Activated naive CD4-positive, alpha-beta T cell treated with Interleukin-2 at 50 U/mL for 16 hours (primary cell): Measurements from ENCODE around the gene NOS1AP.

Source experiments
- DNase-seq: peaks from one replicate; pipeline ENCODE4 v3.0.0-alpha.2; 2020

NOS1AP gene

GRCh38 chr1:162372159-162373071 lies 302.9 kb downstream of the NOS1AP start:
- no peak for DNase-seq

DNA sequence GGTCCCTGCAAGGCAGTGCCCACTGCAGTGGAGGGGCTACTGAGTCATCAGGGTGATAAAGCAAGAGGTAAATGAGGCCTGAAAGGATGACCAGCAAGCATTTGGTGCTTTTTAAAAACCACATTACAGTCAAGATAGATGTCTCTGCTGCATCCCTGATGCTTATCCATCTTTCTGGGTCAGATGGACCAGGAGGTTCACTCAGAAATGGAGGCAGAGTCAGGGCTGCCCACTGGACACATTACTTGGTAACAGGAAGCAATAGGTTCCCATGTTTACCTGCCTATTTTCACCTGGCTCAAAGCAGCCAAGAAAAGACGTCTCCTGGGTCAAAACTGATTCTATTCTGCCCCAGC lies 303.6 kb downstream of the NOS1AP start:
- DNase-seq = no peak

- no peak for DNase-seq
Measured at GRCh38 chr1:162373541-162374260, 304.2 kb downstream of the NOS1AP start.

- DNase-seq = no peak
Measured at GRCh38 chr1:162374406-162374805, 304.9 kb downstream of the NOS1AP start.

- DNase-seq = no peak
Measured at GRCh38 chr1:162375463-162375862, 306.0 kb downstream of the NOS1AP start.

GRCh38 chr1:162376691-162377090 lies 307.2 kb downstream of the NOS1AP start, which contains the start of gene SPATA46:
SPATA46 (minus strand) TSS chr1:162376854; CDS start chr1:162376790, 64 bp downstream.
- no peak for DNase-seq

DNA sequence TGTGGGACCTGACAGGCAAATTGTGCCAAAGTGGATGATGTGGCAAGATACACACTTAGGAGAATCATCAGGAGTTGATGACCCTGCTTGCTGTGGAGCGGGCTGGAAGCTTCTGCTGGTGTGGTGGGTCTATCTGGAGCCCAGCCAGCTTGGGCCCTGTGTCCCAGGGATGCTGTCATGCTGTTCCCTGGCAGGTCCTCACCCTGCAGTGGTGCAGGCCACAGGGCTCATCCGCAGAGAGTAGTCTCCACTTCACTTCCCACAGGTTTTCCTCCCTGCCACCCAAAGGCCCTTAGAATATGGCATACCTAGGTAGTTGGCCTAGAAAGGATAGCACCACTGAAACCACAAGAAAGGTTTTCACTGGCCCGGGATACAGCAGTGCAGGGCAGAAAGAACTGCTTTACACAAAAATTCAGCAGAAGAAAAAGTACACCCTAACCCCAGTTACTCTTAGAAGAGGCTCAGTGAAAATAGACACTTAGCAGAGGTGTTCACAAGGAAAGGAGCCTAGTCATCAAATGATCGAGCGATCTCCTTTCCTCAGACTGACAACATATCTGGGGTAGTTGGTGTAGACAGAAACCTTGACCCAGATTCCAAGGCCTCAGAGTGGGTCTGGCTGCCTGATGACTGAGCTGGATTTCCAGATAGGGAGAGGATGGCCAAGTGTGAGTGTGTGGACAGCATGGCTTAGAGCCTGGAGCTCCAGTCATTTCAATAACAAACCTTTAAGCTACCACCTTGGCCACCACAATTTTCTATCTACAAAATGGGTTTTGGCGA lies 310.8 kb downstream of the NOS1AP start:
- no peak for DNase-seq

- no peak for DNase-seq
Measured at GRCh38 chr1:162381383-162381782, 311.9 kb downstream of the NOS1AP start, which contains the start of gene C1orf226. C1orf226 (plus strand) TSS chr1:162381728; CDS start chr1:162381902, 174 bp downstream.

- no peak for DNase-seq
Measured at GRCh38 chr1:162381941-162382750, 312.7 kb downstream of the NOS1AP start.

DNA sequence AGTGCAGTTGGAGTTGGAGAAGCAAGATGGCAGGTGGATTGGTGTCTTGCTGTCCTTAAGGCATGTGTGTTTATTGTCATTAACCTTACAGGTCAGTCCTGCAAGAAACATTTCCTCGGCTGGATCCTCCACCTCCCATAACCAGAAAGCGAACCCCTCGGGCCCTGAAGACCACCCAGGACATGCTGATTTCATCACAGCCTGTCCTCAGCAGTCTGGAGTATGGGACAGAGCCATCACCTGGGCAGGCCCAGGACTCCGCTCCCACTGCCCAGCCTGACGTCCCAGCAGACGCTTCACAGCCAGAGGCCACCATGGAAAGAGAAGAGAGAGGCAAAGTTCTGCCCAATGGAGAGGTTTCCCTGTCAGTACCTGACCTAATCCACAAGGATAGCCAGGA lies 313.6 kb downstream of the NOS1AP start:
- no peak for DNase-seq

DNA sequence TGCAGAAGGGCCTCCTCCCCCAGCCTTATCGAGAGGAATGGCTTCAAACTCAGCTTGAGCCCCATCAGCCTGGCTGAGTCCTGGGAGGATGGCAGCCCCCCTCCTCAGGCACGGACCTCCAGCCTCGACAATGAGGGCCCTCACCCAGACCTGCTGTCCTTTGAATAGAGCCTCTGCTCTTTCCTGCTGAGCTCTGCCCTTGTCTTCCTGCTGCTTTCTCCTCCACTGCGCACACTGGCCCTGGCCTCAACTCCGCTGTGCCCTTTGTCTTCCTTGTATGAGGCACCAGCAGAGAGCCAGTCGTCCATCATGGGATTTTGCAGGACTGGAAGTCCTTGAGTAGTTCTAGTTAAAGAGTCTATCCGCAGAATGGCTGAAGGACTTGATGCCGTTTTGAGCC lies 314.0 kb downstream of the NOS1AP start:
- no peak for DNase-seq

- DNase-seq = no peak
Measured at GRCh38 chr1:162384116-162384515, 314.6 kb downstream of the NOS1AP start.

- no peak for DNase-seq
Measured at GRCh38 chr1:162384601-162385279, 315.2 kb downstream of the NOS1AP start.

DNA sequence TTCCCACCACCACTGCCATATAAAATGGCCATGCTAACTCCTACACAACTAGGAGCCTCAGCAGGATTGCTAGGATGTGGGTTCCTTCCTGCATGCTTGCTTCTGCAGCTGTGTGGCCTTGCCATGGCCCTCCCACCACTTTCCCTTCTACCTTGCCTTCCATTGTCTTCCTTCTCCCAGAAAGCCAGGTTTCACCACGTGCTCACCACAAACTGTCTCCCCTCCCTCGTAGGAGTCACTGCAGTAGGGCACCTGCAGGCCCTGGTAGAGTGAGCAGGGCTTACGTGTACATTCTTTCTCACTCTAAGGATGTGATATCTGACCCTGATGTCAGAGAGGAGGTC lies 315.8 kb downstream of the NOS1AP start:
- DNase-seq = no peak

DNA sequence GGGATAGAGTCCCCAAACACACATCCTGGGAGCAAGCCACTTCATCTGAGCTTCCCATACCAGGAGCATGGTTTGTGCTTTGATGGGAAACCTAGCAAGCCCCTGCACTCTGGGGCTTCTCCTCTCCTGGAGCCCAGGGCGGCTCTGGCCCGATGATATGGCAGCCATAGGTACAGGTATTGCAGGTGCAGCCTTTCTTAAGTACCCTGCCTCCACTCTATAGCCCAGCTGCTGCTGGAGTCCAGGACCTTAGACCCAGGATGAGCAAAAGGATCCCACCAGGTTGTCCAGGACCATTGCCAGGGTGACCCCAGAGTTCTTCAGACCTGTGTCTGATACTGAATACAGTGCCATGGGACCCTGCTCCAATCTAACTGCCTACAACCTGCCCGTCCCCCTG lies 316.2 kb downstream of the NOS1AP start:
- DNase-seq = no peak

GRCh38 chr1:162386292-162387225 lies 317.1 kb downstream of the NOS1AP start:
- no peak for DNase-seq

- no peak for DNase-seq
Measured at GRCh38 chr1:162387226-162388082, 318.0 kb downstream of the NOS1AP start.

GRCh38 chr1:162388083-162388594 lies 318.6 kb downstream of the NOS1AP start:
- no peak for DNase-seq

GRCh38 chr1:162388615-162389014 lies 319.1 kb downstream of the NOS1AP start:
- DNase-seq = no peak
